HG03045 (cell line): ENCODE data around the gene APOB.

Experiments
- ATAC-seq: cut with Tn5 transposase; IDR thresholded peaks from one replicate; pipeline ENCODE4 v1.9.1; 2021; ENCODE audit warnings: mild to moderate bottlenecking, moderate library complexity; ENCODE audit not compliant: unreplicated experiment

Gene APOB

DNA sequence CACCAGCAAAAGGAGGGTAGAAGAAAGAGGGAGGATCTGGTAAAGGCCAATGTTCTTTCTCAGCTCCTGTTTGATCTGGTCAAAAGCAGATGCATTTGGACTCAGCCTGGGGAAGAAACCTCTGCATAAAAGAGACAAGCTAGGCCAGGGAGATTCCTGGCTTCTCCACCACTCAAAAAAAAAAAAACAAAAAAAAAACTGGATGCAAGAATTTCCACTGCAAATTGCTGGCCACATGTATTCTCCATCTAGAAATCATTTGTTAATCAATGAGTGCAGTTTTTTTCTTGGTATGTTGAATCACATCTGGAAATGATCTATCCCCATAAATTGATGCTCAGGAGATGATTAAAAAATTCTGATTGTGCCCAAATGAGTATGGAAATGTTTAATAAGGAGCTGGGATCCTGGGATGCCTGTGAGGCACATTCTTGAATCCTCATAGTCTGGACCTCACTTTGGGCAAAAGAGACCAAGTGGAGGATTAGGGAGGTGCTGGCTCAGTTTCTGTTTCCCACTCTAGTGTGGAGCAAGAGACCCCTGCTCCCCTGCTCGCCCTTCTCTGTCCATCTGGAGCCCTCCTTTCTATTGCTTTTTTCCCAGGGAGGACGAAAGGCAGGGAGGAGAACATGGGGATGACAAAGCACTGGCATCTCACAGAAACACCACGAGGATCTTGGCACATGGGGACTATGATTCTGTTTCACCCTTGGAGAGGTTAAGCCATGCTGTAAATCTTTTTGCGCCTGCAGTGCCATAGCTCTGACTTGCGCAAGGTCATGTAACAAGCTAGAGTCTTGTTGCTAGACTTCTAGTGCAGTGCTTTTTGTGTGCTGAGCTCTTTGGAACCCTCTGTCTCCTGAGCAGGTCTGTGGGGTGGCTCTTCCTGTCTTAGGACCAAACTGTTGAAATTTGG is 57.6 kb downstream of the APOB start:
- ATAC-seq = no peak

DNA sequence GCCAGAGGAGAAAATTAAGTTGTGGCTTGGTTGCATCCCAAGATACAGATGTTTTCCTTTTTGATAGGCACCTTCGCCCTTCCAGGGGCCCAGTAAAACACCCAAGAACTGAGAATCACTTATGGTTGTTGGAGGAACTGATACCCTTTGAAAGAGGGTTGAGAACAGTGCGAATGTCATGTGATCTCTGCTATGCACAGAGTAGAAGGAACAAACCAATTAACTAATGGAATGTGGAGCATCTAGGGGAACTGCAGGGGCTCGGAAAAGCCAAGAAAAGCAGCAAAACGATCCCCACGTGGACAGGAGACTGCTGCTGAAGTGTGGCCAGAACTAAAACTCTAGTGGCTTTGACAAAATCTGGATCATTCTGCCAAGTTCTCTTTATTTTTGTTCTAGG is 58.8 kb downstream of the APOB start:
- no peak for ATAC-seq

DNA sequence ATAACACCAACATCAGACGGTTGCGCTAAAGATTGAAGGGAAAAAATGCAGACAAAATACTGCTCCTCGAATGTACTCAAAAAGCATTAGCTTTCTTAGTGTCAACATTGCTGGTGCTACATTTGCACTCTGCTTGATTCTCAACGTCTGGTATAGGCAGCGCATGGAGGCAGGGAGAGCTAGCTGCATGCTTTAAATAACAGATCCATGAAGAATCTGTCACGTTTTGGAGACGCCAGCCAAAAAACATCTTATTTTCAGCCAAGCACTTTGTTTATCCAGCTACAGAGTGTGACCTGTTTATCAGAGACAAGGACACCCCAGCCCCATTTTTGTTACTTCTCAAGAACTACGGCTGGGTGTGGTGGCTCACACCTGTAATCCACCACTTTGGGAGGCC is 59.5 kb downstream of the APOB start:
- ATAC-seq = no peak

DNA sequence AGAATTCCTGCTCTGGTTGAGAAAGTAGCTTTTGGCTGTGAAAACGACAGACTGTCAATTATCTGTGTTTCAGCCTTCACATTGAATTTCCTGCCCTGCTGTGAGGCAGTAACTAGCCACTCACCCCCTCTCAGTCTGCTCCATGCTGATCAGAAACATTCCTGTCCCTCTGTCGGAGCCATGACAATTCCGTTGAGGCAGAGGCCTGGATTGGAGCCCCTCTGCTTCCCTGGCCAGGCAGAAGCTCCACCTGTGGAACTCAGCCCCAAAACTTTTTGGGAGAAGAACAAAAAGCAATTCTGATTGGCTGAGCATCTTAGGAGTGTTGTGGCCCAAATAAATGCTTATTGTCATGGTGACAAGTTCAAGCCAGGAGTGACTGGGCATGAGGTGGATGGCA is 60.0 kb downstream of the APOB start:
- no peak for ATAC-seq

DNA sequence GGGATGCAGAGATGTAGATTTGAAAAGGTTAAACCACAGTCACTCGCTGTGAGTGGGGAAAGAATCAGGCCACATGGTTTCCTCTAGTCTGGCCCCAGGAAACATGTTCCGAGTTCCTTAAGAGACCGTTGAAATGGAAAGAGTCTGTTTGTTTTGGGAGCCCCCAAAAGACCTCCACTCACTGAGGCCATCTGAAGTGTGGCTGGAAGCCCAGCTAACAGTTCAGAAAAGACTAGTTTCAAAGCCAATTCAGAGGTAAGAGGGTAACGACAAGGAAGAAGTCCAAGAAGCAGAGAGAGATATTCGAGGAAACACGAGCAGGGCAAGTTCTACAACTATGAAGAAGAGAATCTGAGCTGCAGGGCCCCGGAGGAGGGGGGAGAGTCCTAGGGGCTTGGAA is 61.0 kb downstream of the APOB start:
- ATAC-seq = no peak

DNA sequence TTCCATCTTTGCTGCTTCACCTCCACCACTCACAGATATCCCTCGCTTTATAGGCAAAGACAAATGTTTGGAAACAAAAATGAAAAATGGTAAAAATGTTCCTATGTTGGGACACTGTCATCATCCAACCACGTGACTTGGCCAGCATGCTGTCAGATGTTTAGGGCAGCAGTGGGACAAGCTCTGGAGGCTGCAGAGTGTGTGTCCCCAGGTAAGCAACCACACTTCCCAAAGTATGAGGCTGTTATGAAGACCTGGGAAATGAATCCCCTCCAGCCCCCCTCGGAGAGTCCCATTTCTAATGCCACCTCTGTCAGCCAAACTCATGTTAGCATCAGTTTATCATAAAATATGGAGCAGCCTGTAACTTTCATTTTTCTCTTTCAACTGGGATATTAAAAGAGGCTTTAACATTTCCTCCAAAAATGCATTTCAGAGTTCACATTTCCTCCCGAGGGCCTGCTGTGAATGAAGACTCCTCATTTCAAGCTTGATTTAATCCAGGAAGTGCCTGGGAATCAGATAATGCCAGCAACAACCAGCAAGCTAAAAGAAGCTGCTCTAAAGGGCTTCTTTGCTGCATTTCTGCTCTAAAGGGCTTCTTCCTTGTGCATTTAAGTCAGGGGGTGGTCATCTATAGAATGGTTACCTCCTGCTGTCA is 66.2 kb downstream of the APOB start:
- ATAC-seq = no peak

DNA sequence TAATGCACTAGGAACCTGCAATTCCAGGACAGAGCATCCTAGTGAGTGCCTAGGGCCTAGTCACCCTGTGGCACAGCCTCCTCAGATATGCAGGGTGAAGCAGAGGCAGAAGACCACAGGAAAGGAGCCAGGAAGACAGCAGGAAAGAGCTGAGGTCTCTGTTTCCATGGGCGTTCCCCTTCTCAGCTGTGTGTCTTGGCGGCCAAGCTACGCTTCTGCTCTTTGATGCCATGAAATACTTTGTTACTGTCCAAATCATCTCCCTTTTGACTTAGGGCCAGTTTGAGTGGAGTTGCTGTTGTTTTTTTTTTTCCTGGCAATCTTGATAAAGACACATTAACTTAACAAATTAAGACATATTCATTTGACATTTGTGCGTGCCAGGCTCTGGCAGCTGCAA is 67.3 kb downstream of the APOB start:
- no peak for ATAC-seq

DNA sequence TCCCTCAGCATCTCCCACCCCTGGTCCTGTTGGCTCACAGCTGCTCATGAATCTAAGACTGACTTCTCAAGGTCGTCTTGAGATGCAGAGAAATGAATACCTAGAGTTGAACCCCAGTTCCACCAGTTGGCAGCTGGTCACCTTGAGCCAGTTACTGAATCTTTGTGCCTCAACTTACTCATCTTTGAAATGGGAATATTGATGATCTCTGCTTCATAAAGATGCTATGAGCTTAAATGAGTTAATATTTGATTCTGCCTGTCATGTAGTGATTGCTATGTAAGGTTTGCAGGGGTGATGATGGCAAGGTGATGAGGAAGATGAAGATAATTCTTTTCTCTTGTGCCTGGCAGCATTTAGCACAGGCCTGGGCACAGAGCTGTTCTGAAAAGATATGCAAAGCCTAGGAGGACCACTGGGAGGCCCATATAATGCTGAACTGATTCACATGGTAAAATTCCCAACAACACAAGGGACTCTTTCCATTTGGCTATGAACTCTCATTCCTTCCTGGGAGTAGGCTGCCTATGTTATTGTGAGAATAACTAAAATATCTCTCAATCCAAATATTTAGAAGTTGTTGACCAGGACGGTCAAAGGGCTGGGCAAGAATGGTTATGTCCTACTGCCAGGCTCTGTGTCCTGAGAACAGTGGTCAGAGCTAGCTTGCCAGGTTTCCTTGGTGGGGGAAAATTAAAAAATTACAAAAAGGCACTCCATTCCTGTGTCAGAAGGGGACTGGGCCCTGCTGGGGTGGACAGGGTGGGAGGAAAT is 70.9 kb downstream of the APOB start:
- no peak for ATAC-seq

DNA sequence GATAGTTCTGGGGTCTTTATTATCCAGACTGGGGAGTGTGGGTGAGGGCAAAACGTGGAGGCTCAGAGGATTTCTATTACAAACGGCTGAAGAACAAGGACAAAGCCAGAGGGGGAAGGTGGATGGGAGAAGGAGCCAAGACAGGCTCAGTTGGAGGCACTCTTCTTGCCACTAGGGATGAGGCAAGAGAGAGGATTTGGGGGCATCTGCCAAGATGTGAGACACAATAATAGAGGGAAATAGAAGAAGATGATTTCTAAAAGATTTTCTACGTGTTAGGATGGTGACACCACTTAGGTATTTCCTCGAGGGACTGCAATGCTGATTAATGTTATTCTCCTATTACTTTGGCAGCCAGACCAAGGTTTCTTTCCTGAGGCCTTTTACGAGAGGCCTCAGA is 71.8 kb downstream of the APOB start:
- no peak for ATAC-seq

DNA sequence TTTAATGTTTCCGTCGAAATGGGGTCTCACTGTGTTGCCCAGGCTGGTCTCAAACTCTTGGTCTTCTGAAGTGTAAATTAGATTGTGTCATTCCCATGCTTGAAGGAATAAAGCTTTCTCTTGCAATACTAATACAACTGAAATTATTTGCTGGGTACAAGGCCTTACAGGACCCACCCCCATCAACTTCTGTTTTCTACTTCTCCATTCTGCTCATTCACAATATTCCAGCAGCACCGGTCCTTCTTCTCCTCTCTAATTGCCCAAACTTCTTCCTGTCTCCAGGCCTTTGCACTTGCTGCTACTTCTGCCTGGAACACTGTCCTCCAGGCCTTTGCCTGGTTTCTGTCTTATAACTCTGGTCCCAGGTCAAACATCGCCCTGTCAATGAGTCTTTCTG is 73.8 kb downstream of the APOB start:
- ATAC-seq = no peak

DNA sequence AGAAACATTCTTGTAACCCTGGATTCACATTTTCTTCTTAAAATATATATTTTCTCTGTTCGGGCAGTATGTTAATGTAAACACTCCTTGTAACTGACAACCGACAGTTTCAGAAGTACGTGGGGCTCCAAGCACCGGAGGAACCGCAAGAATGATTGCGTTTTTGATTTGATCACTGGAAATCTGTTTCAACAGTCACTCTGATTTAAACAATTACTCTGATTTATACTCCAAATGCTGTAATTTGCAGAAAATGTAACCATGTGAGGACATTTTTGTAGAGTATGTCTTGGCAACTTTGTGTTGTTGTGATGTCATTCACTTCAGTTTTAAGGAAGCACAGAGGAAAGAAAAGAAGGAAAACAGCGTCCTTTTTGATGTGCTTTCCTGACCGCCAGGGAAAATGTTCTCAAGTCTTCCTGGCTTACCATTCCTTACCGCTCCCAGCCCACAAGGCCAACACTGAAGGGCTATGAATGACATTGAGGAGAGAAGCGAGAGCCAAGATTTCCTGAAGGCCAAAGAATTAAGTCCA is 77.7 kb downstream of the APOB start:
- no peak for ATAC-seq

DNA sequence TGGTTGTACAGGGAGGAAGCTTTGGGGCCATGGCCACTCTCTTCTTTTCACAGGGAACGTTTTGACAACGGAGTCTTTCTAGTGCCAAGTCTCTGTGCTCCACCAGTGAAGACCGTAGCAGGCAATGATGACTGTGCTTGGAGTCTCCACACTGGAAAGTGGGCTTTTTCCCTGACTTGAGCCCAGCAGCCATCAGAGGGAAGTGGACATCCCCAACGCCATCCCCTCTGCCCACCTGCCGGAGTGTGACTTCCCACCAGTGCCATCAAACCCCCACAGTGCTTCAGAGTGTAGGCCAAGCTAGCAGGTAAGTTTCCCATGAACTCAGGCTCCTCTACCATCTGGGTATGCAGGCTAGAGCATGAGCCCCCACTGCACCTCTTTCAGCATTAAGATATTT is 78.7 kb downstream of the APOB start:
- ATAC-seq = no peak

DNA sequence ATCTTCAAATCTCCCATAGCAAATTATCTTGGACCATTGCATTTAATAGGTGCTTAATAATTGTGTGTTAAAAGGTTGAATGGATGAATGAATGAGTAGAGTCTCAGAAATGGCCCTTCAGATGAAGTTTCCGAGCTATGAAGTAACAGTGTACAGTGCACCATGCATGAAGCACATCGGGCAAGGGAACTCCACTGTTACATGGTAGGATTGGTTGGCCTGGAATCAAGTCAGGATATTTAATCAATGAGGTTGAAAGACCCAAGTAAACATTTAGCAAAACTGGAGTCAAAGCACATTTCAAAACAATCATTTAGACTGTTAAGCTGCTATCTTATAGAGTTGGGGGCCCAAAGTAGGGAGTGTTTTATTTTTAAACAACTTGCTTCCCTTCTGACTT is 80.0 kb downstream of the APOB start:
- ATAC-seq = no peak

DNA sequence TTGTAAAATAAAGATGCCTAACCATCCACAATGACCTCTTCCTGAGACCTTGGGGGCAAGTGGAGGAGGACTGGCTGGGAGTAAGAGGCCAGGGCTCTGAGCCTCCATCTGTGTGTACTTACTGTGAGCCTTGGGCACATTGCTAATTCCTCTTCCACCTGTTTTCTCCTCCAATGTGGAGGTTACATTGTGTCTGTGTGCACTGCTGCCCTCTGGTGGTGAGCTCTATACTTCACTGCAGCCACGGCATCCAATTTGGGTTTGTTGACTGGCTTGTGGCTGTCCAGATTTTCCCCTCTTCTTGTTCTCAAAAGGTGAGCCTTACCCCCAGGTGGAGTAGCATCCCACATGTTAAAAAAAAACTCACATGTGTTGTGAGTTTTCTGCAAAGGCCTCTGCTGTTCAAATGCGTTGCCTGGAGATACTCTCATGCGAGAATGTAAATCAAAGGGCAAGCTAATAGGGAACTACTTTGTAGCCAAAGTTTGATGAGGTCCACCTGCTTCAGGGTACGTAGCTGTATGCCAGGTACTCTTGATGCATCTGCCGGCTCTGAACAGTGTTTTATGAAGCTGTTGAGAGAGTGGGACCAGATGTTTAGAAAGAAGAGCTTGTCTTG is 80.8 kb downstream of the APOB start:
- peak; percentile 68 for ATAC-seq

DNA sequence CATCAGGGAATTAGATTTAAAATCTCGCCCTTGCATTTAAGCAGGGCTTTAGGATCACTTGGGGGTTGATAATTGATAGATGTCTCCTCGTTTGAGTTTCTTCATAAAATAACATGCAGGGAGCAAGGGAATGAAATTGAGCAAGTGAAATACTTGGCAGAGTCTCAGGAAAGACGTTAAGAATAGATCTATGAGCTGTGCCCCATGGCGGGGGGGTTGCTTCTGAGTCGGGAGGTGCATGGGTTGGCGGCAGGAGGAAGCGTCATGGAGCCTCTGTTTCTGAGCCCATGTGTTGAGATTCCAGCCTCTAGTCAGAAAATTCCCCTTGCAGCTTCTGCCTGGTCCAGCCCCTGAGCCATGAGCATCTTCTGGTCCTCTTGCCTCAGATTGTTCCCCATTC is 82.0 kb downstream of the APOB start:
- no peak for ATAC-seq

DNA sequence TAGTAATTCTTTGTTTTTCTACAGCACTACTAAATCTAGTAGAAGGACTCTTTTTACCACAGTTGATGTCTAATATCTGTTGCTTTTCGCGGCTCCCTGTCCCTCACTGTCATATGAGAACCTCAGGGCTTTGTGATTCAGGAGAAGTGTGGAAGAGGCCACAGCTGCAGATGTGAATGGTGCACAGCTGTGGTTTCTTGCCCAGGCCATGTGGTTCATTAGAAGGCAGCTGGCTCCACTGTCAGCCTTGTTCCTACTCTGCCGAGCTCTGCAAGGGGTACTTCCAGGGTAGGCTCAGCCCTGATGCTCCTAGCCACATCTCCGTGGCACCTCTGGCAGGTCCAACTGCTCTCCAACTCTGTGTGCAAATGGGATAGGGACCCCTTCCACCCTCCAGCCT is 83.9 kb downstream of the APOB start:
- no peak for ATAC-seq

DNA sequence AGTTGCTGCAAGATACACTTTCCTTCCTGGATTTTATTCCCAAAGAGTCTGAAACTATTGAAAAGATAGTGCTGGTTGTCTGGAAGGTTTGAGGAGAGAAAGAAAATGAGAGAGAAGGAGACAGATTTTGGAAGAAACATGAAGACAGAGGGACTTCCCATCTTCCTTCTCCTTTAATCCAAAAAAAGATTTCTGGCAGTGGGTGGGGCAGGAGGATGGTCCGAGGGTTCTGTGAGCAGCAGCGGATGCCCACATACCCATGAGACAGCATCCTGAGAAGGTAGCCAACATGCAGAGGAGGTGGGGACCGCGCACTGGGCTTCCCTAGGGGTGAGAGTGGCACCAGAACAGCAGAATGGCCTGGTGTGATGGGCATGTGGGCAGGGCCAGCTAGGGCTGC is 84.6 kb downstream of the APOB start:
- ATAC-seq = no peak

DNA sequence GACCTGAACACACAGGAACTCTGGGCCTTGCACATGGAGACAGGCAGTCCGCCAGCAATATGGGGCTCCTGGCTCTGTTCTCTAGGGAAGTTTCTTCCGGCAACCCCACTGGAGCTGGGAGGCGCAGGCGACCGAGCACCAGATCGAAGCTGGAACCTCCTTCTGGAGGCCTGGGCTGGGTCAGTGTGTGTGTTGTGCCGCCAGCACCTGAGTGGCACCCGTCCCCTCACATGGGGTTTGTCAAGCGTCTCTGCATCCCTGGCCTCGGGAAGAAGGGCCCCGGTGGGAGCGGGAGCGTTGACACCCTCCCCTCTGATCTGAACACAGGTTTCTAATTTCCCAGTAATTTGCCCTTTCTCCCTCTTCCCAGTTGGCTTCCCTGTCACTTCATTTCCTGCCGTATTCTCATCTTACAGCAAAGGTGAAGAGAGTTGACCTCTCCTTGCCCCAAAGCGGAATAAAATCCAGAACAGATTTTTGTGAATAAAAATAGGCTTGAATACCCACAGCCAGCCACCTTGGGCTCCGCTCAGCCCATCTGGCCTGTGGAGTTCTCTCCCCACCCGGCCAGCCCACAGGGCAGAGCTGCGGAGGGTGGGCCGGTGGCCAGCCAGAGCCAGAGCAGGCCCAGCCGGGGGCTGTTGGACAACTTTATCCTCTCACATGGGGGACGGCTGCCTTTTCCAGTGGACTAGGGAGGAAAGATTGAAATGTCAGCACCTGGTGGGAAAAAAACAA is 85.9 kb downstream of the APOB start:
- no peak for ATAC-seq

DNA sequence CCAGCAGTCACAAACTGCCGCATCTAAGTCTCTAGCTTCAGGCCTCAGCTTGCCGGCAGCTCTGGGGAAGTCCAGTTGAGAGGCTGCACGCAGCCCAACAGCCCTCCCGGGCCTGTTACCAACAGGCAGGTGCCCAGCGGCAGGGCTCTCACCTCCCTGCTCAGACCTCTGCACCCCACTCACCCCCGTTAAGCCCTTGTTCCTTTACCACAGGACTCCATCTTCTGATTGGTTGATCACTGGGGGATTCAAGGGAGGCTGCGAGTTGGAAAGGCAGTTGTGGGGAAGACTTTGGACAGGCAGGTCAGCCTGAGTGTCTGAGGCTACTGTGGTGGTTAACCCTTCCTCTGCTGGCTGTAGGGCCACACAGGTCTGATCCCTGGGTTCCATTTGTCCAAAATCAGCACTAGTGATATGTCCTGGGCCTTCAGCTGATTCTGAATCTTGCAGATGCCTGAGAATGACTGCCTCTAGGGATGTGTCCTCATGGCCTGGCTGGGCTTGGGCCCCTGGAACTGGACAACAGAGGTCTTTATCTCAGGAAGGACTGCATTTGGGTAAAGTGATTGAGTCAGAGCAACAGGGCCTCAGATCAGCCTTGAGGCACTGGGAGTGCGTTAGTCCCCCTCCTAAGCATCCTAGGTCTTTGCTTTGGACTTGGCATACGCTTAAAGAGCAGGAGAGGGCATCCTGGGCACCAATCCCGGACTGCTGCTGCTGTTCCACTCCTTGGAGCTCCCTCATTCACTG is 88.4 kb downstream of the APOB start:
- no peak for ATAC-seq
